Gastroesophageal sphincter (tissue), 3 donors: ENCODE data around the gene ECSIT.

Source experiments
- EP300 ChIP-seq: sonication (generic); formaldehyde crosslinking; IDR thresholded peaks from one replicate; pipeline ENCODE4 v1.6.1; 2017; ENCODE audit warnings: antibody characterized with exemption, mild to moderate bottlenecking
- POLR2A ChIP-seq, 2 donors: fragments of 450-650 bp; IDR thresholded peaks; one replicate each; pipeline ENCODE4 v1.6.1; 2017; ENCODE audit warnings: antibody characterized with exemption in 2 of 2, mild to moderate bottlenecking in 2 of 2, moderate library complexity in 1 of 2
- POLR2AphosphoS5 ChIP-seq: sonication (generic); formaldehyde crosslinking; IDR thresholded peaks from one replicate; pipeline ENCODE4 v1.6.1; 2017; ENCODE audit warnings: antibody characterized with exemption
- TF ChIP-seq, protein P1 (sequence below), 4 experiments: fragments of 200-600 bp in 2 of 4; fragments of 450-650 bp in 2 of 4; sonication (generic) in 1 of 4; IDR thresholded peaks; one replicate each; pipeline ENCODE4 v1.5.1; 2017 to 2019; ENCODE audit warnings: antibody characterized with exemption in 4 of 4, mild to moderate bottlenecking in 2 of 4, moderate library complexity in 2 of 4

DNA sequence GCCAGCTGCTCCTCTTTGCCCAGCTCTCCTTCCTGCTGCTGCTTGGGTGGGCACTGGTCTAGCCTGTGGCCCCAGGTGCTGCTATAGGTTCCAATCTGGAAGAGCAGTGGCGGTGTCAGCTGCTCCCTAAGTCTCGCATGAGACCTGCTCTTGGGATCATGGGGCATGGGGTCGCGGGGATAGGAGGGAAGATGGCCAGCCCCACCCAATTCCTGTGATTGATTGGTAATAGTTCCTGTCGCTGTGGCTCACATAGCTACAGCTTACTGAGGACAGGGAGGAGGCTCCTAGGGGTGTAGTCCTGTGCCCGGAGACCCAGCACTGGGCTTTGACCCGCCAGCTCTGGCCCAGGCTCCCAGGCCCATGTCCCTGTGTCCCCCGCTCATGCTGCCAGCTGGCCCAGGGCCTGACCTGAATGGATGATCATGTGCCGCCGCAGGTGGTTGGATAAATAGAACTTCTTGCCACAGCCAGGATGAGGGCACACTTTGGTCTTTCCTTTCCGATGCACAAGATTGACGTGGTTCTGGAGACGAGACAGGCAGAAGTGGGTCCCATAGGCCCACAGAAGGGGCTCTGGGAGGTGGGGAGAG is 43.6 kb downstream of the ECSIT start:
- TF ChIP-seq POLR2A (IDR thresholded peaks at IDR 0.05) (no peak), POLR2AphosphoS5 (no peak), EP300 (no peak)
- TF ChIP-seq, protein P1, sequence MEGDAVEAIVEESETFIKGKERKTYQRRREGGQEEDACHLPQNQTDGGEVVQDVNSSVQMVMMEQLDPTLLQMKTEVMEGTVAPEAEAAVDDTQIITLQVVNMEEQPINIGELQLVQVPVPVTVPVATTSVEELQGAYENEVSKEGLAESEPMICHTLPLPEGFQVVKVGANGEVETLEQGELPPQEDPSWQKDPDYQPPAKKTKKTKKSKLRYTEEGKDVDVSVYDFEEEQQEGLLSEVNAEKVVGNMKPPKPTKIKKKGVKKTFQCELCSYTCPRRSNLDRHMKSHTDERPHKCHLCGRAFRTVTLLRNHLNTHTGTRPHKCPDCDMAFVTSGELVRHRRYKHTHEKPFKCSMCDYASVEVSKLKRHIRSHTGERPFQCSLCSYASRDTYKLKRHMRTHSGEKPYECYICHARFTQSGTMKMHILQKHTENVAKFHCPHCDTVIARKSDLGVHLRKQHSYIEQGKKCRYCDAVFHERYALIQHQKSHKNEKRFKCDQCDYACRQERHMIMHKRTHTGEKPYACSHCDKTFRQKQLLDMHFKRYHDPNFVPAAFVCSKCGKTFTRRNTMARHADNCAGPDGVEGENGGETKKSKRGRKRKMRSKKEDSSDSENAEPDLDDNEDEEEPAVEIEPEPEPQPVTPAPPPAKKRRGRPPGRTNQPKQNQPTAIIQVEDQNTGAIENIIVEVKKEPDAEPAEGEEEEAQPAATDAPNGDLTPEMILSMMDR (IDR thresholded peaks at IDR 0.05) = no peak
